Liver (tissue), 9 donors: ENCODE measurements around the gene HCN3. TPM values are rescaled to one million over a fixed set of nuclear protein-coding genes. Genes with fewer than 3 reads are reported as not detected.

Experiments
- DNase-seq: peaks from one replicate; pipeline ENCODE4 v3.0.0-alpha.2; 2017; ENCODE audit warnings: low spot score
- H3K27ac ChIP-seq, 2 donors: one replicate each; pipeline ENCODE4 v1.7.0; 2013; ENCODE audit warnings: inconsistent platforms in 2 of 2, low read length in 2 of 2, control low read depth in 1 of 2, low read depth in 1 of 2, mild to moderate bottlenecking in 1 of 2
- H3K27me3 ChIP-seq, 4 donors: one replicate each; pipeline versions ENCODE4 v1.6.1 to v1.7.0; 2013; ENCODE audit warnings: low read length in 3 of 4, inconsistent platforms in 1 of 4, mild to moderate bottlenecking in 1 of 4, moderate library complexity in 1 of 4; ENCODE audit not compliant: control insufficient read depth in 4 of 4, insufficient read depth in 4 of 4
- H3K36me3 ChIP-seq, 4 donors: one replicate each; pipeline versions ENCODE4 v1.6.1 to v1.7.0; 2013; ENCODE audit warnings: low read length in 3 of 4, mild to moderate bottlenecking in 3 of 4, low read depth in 1 of 4, moderate library complexity in 1 of 4; ENCODE audit not compliant: control insufficient read depth in 4 of 4, insufficient read depth in 3 of 4
- H3K4me1 ChIP-seq, 4 donors: one replicate each; pipeline versions ENCODE4 v1.6.1 to v1.7.0; 2013; ENCODE audit warnings: low read length in 3 of 4, mild to moderate bottlenecking in 3 of 4, moderate library complexity in 1 of 4; ENCODE audit not compliant: control insufficient read depth in 4 of 4, insufficient read depth in 4 of 4
- H3K4me3 ChIP-seq, 3 donors: one replicate each; pipeline versions ENCODE4 v1.6.1 to v1.7.0; 2013; ENCODE audit warnings: low read length in 3 of 3, control low read depth in 1 of 3, low read depth in 1 of 3, mild to moderate bottlenecking in 1 of 3
- H3K9ac ChIP-seq, 2 donors: one replicate each; pipeline ENCODE4 v1.7.0; 2013; ENCODE audit warnings: low read length in 2 of 2, mild to moderate bottlenecking in 2 of 2, moderate library complexity in 2 of 2, control low read depth in 1 of 2, low read depth in 1 of 2
- H3K9me3 ChIP-seq, 4 donors: one replicate each; pipeline versions ENCODE4 v1.6.1 to v1.7.0; 2013; ENCODE audit warnings: low read length in 3 of 4; ENCODE audit not compliant: control insufficient read depth in 4 of 4
- EGR1 ChIP-seq, 2 donors: IDR thresholded peaks; 2 replicates each; pipeline ENCODE4 v1.6.1; 2016 to 2018; ENCODE audit warnings: antibody characterized with exemption in 2 of 2, low read depth in 2 of 2
- FOXA1 ChIP-seq: IDR thresholded peaks from 2 replicates; pipeline ENCODE4 v1.6.1; 2016; ENCODE audit warnings: antibody characterized with exemption
- FOXA2 ChIP-seq: IDR thresholded peaks from 2 replicates; pipeline ENCODE4 v1.6.1; 2016; ENCODE audit warnings: antibody characterized with exemption
- GABPA ChIP-seq, 2 donors: IDR thresholded peaks in 1 of 2; conservative IDR thresholded peaks in 1 of 2; 2 replicates each; pipeline ENCODE4 v1.6.1; 2016; ENCODE audit warnings: antibody characterized with exemption in 2 of 2, mild to moderate bottlenecking in 1 of 2, moderate library complexity in 1 of 2
- HNF4A ChIP-seq, 2 donors: conservative IDR thresholded peaks; 2 replicates each; pipeline ENCODE4 v1.6.1; 2016; ENCODE audit warnings: antibody characterized with exemption in 2 of 2, mild to moderate bottlenecking in 2 of 2
- HNF4G ChIP-seq: IDR thresholded peaks from 2 replicates; pipeline ENCODE4 v1.6.1; 2016; ENCODE audit warnings: antibody characterized with exemption
- JUND ChIP-seq, 2 donors: IDR thresholded peaks; 2 replicates each; pipeline ENCODE4 v1.6.1; 2016; ENCODE audit warnings: antibody characterized with exemption in 2 of 2
- NR2F2 ChIP-seq: IDR thresholded peaks from 2 replicates; pipeline ENCODE4 v1.6.1; 2016; ENCODE audit warnings: antibody characterized with exemption
- RAD21 ChIP-seq, 2 donors: IDR thresholded peaks; 2 replicates each; pipeline ENCODE4 v1.6.1; 2016; ENCODE audit warnings: antibody characterized with exemption in 2 of 2, mild to moderate bottlenecking in 2 of 2
- TAF1 ChIP-seq: conservative IDR thresholded peaks from 2 replicates; pipeline ENCODE4 v1.6.1; 2016; ENCODE audit warnings: antibody characterized with exemption, mild to moderate bottlenecking
- WGBS: extraction: QIAGEN DNeasy Blood & Tissue Kit; methylation state at CpG from one replicate; pipeline ENCODE4 v1.1.7; 2013; 5-methylcytosine and 5-hydroxymethylcytosine counted together
- polyA plus RNA-seq, 2 donors: library from polyadenylated mRNA; stranded (reverse) in 1 of 2; unstranded in 1 of 2; fragments of 200-250 nt in 1 of 2; fragments of >200 nt in 1 of 2; fragmentation: Nextera tagmentation in 1 of 2; extraction: Ambion mirVana in 1 of 2; gene quantifications; one replicate each; pipeline versions ENCODE4 v1.2.1 to v1.2.3, GENCODE V29; 2013 to 2015
- total RNA-seq, 2 donors: library from RNA; depleted of rRNA; stranded (reverse); fragments of >200 nt; gene quantifications; one replicate each; pipeline ENCODE4 v1.2.3, GENCODE V29; 2014
- TF ChIP-seq, protein P1 (sequence below): IDR thresholded peaks from 2 replicates; pipeline ENCODE4 v1.6.1; 2016; ENCODE audit warnings: antibody characterized with exemption, mild to moderate bottlenecking
- TF ChIP-seq, protein P2 (sequence below): IDR thresholded peaks from 2 replicates; pipeline ENCODE4 v1.6.1; 2016; ENCODE audit warnings: antibody characterized with exemption
- TF ChIP-seq, protein P3 (sequence below): fragments of 150-350 bp; IDR thresholded peaks from 2 replicates; pipeline ENCODE4 v1.5.1; 2017; ENCODE audit warnings: improper control_type of control experiment, low read depth, low read length; ENCODE audit not compliant: missing input control
- TF ChIP-seq, protein P4 (sequence below): IDR thresholded peaks from 2 replicates; pipeline ENCODE4 v1.6.1; 2016; ENCODE audit warnings: antibody characterized with exemption
- donor health status: healthy.
- donor health status: healthy.
- donor health status: healthy.
- donor health status: healthy.
- donor health status: healthy.

HCN3 gene
- total and polyA plus RNA-seq, 4 donors = 0.33 to 1.5 (median 0.93) TPM

DNA sequence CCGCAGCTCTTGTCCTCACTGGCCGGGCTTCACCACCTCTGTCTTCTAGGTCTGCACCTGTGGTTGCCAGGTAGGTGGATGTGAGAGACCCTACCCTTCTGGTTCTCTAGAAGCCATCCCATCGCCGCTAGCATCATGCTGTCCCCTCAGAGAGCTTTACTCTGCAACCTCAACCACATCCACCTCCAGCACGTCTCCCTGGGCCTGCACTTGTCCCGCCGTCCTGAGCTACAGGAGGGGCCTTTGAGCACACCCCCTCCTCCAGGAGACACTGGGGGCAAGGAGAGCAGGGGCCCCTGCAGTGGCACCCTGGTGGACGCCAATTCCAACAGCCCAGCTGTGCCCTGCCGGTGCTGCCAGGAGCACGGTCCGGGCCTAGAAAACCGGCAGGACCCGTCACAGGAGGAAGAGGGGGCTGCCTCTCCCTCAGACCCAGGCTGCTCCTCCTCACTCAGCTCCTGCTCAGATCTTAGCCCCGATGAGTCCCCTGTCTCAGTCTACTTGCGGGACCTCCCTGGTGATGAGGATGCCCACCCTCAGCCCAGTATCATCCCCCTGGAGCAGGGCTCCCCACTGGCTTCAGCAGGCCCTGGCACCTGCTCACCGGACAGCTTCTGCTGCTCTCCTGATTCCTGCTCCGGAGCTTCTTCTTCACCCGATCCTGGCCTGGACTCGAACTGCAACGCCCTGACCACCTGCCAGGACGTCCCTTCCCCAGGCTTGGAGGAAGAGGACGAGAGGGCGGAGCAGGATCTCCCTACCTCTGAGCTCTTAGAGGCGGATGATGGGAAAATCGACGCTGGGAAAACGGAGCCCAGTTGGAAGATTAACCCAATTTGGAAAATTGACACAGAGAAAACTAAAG is 44.6 kb downstream of the HCN3 start:
- no peak for TF ChIP-seq HNF4A (conservative IDR thresholded peaks at IDR 0.05)
- no peak for TF ChIP-seq HNF4G
- TF ChIP-seq EGR1 (IDR thresholded peaks at IDR 0.05; ENCODE audit: low read depth in 2 of 2) = no peak
- no peak for TF ChIP-seq TAF1
- TF ChIP-seq GABPA (IDR thresholded peaks at IDR 0.05 in 1 of 2, conservative IDR thresholded peaks at IDR 0.05 in 1 of 2) = no peak
- TF ChIP-seq, protein P1, sequence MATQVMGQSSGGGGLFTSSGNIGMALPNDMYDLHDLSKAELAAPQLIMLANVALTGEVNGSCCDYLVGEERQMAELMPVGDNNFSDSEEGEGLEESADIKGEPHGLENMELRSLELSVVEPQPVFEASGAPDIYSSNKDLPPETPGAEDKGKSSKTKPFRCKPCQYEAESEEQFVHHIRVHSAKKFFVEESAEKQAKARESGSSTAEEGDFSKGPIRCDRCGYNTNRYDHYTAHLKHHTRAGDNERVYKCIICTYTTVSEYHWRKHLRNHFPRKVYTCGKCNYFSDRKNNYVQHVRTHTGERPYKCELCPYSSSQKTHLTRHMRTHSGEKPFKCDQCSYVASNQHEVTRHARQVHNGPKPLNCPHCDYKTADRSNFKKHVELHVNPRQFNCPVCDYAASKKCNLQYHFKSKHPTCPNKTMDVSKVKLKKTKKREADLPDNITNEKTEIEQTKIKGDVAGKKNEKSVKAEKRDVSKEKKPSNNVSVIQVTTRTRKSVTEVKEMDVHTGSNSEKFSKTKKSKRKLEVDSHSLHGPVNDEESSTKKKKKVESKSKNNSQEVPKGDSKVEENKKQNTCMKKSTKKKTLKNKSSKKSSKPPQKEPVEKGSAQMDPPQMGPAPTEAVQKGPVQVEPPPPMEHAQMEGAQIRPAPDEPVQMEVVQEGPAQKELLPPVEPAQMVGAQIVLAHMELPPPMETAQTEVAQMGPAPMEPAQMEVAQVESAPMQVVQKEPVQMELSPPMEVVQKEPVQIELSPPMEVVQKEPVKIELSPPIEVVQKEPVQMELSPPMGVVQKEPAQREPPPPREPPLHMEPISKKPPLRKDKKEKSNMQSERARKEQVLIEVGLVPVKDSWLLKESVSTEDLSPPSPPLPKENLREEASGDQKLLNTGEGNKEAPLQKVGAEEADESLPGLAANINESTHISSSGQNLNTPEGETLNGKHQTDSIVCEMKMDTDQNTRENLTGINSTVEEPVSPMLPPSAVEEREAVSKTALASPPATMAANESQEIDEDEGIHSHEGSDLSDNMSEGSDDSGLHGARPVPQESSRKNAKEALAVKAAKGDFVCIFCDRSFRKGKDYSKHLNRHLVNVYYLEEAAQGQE = no peak
- TF ChIP-seq JUND (IDR thresholded peaks at IDR 0.05) = no peak
- no peak for TF ChIP-seq RAD21 (IDR thresholded peaks at IDR 0.05)
- TF ChIP-seq FOXA2 = no peak
- TF ChIP-seq, protein P2, sequence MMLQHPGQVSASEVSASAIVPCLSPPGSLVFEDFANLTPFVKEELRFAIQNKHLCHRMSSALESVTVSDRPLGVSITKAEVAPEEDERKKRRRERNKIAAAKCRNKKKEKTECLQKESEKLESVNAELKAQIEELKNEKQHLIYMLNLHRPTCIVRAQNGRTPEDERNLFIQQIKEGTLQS = no peak
- TF ChIP-seq FOXA1 = no peak
- TF ChIP-seq, protein P3, sequence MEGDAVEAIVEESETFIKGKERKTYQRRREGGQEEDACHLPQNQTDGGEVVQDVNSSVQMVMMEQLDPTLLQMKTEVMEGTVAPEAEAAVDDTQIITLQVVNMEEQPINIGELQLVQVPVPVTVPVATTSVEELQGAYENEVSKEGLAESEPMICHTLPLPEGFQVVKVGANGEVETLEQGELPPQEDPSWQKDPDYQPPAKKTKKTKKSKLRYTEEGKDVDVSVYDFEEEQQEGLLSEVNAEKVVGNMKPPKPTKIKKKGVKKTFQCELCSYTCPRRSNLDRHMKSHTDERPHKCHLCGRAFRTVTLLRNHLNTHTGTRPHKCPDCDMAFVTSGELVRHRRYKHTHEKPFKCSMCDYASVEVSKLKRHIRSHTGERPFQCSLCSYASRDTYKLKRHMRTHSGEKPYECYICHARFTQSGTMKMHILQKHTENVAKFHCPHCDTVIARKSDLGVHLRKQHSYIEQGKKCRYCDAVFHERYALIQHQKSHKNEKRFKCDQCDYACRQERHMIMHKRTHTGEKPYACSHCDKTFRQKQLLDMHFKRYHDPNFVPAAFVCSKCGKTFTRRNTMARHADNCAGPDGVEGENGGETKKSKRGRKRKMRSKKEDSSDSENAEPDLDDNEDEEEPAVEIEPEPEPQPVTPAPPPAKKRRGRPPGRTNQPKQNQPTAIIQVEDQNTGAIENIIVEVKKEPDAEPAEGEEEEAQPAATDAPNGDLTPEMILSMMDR = no peak
- TF ChIP-seq, protein P4, sequence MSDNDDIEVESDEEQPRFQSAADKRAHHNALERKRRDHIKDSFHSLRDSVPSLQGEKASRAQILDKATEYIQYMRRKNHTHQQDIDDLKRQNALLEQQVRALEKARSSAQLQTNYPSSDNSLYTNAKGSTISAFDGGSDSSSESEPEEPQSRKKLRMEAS = no peak
- no peak for TF ChIP-seq NR2F2
- no peak for DNase-seq
- no peak overlapping the region for H3K9ac ChIP-seq
- peaks cover 0 to 23% (median 16%) of the 10 kb centered on the region in 4 donors for H3K36me3 ChIP-seq
- H3K9me3 ChIP-seq = no peaks in the 10 kb centered on the region
- WGBS = 57% methylated on average over 27 of the region's 27 CpGs
- peak overlapping the region; percentile 48 to 58 for H3K27ac ChIP-seq
- no peaks in the 10 kb centered on the region for H3K27me3 ChIP-seq
- peaks cover 2 to 35% (median 23%) of the 10 kb centered on the region in 4 donors for H3K4me1 ChIP-seq
- H3K4me3 ChIP-seq = no peak overlapping the region

DNA sequence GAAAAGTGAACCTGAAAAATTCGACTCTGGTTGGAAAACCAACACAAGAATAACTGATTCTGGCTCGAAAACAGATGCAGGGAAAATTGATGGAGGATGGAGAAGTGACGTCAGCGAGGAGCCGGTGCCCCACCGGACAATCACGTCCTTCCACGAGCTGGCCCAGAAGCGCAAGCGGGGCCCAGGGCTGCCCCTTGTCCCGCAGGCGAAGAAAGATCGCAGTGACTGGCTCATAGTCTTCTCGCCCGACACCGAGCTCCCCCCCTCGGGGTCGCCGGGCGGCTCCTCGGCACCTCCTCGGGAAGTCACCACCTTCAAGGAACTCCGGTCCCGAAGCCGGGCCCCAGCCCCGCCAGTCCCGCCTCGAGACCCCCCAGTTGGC is 45.3 kb downstream of the HCN3 start:
- Histone ChIP-seq H3K9ac (no peak overlapping the region), H3K9me3 (no peaks in the 10 kb centered on the region), H3K27ac (peak overlapping the region; percentile 48 to 58), H3K27me3 (no peaks in the 10 kb centered on the region), H3K4me1 (peaks cover 2 to 35% (median 22%) of the 10 kb centered on the region in 4 donors), H3K4me3 (peak overlapping the region in 1 of 3 donors; percentile 74), H3K36me3 (peaks cover 0 to 21% (median 15%) of the 10 kb centered on the region in 4 donors)
- no peak for DNase-seq
- 8% methylated on average over 28 of the region's 28 CpGs for WGBS
- TF ChIP-seq GABPA (IDR thresholded peaks at IDR 0.05 in 1 of 2, conservative IDR thresholded peaks at IDR 0.05 in 1 of 2) (no peak), EGR1 (IDR thresholded peaks at IDR 0.05; ENCODE audit: low read depth in 2 of 2) (no peak)
